CD4-positive, alpha-beta T cell treated with Interferon gamma for 1 hour (primary cell): ENCODE data around the gene EXOC2.
"Not testable (repeated sequence)": the region's sequence is repeated elsewhere in the genome, so short reads cannot be mapped to it uniquely, and the experiment has no call there.

ENCODE experiments used
- DNase-seq: peaks from one replicate; pipeline ENCODE4 v3.0.0-alpha.2; 2020

EXOC2 gene

DNA sequence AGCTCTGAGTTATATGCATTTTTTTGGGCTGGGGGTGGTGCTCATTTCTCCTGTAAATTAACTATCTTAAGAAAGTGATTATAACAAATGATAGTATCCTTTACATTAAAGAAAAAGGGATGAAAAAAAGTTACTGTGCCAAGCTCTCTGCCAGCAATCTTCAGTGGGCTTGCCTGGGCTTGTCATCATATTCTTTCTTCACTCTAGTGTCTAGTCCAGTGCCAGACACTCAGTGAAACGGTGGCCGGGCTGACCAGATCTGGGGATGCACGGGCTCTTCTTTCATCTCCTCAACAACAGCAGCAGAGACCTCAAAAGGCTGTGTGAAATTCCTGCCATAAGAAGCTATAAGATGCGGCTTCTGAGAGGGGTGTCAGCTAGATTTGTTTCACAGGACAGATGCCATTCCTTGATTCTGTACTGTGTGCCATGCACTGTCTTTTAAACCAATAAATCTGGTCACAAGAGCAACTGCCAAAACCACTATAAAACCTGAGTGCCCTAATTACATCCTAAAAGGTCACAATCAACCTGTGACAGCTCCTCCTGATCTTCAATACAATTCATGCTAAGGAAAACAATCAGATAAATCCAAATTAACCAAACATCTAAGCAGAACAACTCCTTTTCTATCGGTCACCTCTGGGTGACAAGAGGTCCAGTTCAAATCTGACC is 12.1 kb downstream of the EXOC2 start:
- no peak for DNase-seq

DNA sequence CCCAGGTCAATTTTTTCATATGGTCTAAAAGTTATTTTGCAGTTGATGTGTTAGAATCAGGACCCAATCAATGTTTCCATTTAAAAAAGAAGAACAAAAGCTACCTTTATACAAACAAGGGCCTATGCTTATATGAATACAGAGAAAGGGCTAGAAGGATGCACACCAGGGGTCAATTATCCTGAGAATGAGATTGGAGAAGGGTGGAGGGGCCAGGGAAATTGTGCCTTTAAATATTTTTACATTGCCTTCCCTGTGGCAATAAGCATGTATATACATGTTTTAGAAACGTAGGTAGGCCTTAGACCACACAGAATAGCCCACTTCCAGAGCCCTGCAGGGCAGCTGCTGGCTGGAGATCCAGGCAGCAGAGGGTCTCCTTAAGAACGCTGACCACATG is 12.7 kb downstream of the EXOC2 start:
- DNase-seq: no peak

DNA sequence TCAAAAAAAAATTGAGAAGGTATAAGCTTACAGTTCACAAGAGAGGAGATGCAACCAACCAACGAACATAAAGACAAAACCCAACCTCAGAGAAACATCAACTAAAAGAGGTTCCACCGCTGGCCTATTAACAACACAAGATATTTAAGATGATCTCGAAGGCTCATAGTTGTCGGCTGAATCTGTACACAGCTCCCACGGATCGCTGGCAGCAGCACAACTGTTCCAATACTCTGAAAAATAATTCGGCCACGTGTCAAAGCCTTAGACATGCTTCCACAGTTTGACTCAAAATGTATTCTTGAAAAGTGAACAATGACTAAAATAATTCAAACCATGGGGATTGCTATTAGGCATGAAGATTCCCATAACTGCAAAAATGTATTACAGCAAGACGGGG is 13.7 kb downstream of the EXOC2 start:
- no peak for DNase-seq

DNA sequence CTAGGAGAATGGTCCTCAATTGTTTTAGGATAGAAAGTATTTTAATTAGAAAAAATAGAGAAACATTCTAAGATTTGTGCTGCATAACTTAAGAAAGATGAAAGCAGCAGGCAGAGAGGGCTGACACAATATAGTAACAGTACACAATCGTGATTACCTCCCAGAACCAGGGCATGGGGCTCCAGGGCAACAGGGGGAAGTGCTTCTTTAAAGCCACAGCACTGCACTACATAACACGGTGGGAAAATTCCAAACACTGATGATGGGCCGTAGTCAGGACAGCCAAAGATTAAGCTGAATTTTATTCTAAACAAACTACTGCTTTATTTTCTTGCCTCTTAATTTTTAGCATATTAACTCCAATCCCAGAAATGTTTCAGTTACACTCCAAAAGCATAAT is 14.4 kb downstream of the EXOC2 start:
- no peak for DNase-seq

DNA sequence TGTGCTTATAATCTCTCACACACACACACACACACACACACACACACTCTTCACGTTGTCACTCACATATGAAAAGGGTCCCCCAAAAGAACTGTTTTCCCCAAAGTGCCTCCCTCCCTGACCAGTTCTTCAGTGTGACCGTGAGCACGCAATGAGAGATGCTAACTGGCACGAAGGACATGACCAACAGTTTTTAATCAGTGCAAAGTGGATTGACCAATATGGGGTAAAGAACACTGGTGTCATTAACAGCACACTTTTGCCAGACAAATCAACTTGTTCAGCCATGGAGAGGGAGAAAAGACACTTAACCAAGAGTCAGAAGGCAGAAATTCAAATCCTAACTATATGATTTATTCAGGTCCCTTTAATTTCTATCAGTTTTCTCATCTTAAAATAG is 15.0 kb downstream of the EXOC2 start:
- no peak for DNase-seq

DNA sequence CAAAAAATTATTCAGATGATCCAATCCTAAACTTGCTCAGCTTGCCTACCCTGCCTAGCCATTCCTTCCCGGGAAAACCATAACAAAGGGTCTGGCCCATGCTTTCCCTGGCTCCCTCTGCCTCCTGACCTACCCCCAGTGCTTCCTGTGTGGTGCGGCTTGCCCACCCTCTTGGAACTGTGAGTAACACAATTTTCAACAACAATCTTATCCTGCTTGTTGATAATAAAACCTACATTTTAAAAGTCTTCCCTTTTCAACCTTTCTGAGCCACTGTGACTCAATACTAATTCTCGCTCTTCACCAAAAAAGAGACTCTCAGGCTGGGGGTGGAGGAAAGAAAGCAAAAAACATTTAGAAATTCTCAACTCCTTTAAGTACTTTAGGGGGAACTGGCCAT is 18.0 kb downstream of the EXOC2 start:
- no peak for DNase-seq

DNA sequence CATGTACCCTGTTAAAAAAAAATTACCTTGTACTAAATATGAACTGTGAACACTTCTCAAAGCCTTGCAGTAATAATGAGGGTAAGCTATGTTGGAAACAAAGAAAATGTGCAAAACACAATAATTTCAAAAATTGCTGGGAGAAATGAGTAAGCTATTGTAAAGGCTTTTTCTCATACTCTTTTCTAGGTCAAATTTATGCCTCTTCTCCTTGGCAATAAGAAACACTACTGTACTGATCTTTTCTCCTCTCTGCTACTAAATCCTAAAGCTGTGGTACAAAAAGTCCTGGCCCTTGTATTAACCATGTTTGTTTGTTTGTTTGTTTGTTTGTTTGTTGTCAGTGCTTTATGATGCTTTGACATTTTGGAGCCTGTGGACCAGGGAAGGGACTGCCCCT is 18.5 kb downstream of the EXOC2 start:
- DNase-seq: no peak

DNA sequence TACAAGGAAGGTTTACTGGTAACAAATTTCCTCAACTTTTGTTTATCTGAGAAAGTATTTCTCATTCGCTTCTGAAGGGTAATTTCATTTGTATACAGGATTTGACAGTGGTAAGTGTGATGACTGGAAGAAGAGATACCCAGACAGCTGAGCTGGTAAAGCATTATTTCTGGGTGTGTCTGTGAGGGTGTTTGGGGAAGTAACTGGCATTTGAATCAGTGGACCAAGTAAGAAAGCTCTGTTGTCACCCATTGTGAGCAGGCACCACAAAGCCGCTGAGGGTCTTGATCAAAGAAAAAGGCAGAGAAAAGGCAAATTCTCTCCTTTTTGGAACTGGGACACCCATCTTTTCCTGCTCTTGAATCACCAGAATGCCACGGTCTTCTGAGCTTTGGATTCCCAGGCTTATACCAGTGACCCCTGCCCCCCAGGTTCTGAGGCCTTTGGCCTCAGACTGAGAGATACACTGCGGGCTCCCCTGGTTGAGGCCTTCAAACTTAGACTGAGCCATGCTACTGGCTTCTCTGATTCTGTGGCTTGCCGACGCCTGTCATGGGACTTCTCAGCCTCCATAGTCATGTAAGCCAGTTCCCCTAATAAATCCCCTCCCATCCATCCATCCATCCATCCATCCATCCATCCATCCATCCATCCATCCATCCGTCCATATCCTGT is 25.5 kb downstream of the EXOC2 start:
- no peak for DNase-seq

DNA sequence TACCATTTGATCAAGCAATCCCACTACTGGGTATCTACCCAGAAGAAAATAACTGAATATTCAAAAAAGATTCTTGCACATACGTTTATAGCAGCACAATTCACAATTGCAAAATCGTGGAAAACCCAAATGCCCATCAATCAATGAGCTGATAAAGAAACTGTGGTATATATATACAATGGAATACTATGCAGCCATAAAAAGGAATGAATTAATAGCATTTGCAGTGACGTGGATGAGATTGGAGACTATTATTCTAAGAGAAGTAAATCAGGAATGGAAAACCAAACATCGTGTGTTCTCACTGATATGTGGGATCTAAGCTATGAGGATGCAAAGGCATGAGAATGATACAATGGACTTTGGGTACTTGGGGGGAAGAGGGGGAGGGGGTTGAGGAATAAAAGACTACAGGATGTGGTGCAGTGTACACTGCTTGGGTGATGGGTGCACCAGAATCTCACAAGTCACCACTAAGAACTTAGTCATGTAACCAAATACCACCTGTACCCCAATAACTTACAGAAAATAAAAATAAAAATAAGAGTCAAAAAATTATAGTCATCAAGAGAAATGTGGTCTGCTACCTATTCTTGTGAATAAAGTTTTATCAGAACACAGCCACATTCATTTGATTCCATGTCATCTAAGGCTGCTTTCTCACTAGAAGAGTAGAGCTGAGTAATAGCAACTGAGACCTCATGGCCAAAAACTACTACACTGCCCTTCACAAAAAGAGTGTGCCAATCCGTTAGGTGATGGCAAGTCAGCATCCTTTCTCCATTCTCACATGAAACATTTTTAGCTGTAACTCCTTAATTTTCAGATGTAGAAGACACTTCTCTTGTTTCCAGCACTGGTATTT is 27.3 kb downstream of the EXOC2 start:
- no peak for DNase-seq

DNA sequence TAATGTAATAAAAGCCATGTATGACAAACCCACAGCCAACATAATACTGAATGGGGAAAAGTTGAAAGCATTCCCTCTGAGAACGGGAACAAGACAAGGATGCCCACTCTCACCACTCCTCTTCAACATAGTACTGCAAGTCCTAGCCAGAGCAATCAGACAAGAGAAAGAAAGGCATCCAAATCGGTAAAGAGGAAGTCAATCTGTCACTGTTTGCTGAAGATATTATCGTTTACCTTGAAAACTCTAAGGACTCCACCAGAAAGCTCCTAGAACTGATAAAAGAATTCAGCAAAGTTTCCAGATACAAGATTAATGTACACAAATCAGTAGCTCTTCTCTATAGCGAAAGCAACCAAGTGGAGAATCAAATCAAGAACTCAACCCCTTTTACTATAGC is 29.2 kb downstream of the EXOC2 start:
- DNase-seq: not testable (repeated sequence)

DNA sequence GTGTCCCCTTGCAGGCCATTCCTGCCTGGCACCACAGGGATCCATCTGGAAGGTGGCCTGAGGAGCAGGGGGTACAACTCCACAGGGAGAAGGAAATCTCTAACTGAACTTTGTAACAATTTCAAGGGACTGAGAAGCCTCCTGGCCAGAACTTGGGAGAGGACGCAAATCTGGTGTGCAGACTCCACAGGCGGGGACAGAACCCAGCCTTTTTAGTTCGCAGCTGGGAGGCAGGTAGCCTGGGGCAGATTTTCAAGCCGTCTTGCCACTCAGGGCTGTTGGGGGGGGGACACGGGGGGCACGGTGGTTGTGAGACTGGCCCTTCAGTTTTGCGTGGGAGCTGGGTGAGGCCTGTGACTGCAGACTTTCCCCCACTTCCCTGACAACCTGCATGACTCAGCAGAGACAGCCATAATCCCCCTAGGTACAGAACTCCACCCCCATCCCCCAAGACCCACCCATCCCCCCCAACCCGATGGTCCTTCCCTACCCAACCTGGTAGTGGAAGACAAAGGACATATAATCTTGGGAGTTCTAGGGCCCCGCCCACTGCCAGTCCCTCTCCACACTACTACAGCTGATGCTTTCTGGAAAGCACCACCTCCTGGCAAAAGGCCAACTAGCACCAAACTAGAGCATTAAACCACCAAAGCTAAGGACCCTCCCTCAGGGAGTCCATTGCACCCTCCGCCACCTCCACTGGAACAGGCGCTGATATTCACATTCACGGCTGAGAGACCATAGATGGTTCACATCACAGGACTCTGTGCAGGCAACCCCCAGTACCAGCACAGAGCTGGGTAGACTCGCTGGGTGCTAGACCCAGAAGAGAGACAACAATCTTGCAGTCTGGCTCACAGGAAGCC is 33.0 kb downstream of the EXOC2 start:
- DNase-seq: no peak

DNA sequence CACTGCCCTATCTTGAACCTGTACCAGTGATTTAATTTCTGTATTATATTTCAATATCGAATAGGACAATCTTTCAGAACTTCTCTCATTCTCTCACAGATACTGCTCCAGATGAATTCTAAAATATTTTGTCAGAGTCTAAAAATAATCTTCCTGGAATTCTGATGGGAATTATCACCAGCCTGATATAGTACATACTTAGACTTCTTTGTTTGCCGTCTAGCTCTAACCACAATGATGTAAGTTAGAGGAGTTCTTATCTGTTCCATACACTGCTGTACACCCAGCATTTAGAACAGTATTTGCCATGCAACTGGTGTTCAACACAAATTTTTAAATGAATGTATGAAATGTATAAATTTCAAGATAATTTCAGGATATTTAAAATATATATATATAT is 34.7 kb downstream of the EXOC2 start:
- DNase-seq: no peak

DNA sequence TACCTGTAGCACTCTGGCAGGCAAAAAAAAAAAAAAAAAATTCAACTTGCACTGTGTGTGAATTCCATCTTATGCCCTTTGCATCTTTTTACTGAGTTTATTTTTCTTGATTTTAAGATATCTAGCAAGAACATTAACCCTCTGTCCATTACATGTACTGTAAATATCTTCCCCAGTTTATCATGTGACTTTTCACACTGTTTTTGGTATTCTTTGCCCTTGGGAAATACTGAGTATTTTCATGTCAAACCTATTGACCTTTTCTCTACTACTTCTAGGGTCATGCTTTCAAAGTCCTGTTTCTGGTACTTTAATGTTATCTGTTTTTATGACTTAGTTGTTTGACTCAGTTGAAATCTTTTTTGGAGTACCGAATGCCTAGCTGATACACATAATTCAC is 35.2 kb downstream of the EXOC2 start:
- no peak for DNase-seq

DNA sequence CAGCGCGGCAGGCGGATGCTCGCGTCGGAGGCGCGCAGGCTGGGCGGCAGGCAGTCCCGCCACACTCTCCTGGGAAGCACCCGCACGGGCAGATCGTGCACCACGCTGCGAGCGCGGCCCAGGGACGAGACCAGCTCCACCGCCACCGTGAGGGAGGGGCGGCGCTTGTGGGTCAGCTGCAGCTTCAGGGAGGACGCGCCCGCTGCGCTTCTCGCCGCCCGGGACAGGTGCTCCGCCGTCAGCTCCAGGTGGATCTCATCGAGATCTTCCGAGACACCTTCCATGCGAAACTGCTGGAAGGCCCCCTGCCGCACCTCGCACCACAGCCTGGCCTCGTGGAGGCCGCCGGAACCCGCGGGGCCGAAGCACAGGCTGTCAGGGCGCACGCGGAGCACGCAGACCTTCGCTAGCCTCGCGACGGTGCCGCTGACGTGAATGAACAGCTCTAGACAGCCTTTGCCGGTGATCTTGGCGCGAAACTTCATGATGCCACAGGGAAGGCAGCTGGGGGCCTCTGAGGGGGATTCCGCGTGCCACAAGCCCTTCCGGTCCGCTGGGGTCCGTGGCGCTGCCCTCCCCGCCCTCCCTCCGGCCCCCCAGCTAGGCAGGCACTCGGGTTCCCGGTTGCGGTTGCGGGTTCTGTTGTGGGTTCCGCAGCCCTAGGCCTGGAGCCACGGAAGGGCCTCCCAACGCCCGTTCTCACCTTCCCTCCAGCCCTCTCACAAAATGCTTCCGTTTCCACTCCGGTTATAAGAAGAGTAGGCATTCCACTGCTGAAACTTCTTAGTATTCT is 36.3 kb downstream of the EXOC2 start, which contains the start of gene HUS1B:
Gene HUS1B, minus strand, starts transcription at position 641 of the 793 bp plus-strand sequence. Its CDS starts 156 bp downstream, at position 485.
- DNase-seq: no peak

DNA sequence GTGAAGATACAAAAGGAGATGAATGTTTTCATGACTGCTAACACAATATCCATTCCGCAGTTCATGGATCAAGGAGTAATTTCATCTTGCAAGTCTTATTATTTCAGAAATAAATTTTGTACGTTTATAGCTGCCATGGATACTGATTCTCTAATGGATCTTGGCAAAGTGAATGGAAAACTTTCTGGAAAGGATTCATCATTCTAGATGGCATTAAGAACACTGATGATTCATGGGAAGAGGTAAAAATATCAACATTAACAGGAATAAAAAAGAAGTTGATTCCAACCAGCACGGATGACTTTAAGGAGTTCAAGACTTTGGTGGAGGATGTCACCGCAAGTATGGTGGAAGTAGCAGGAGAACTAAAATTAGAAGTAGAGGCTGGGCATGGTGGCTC is 38.8 kb downstream of the EXOC2 start:
- no peak for DNase-seq

DNA sequence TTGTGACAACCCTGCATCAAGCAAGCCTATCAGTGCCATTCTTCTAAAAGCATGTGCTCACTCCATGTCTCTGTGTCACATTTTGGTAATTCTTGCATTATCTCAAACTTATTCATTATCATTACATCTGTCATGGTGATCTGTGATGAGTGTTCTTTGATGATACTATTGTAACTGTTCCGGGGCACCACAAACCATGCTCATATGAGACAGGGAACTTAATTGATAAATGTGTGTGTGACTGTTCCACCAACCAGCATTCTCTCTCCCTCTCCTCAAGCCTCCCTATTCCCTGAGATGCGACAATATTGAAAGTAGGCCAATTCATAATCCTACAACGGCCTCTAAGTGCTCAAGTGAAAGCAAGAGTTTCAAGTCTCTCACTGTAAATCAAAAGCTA is 40.1 kb downstream of the EXOC2 start:
- DNase-seq: no peak

DNA sequence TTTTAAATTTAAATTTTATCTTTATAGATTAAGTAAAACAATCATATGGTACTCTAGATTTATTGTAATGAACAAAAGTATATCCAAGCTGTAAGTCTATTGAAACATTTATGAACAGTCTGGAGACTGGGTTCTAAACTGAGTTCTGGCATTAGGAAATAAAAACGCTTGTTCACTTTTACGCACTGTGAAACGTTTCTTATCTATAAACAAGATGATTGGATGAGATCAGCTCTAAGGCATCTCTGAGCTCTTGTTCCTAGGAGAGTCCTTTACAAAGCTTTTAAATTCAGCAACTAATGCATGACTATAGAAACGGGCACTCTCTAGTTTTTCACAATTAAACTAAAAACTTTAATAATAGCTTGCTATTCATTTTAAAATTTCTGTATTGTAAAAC is 42.8 kb downstream of the EXOC2 start:
- no peak for DNase-seq

DNA sequence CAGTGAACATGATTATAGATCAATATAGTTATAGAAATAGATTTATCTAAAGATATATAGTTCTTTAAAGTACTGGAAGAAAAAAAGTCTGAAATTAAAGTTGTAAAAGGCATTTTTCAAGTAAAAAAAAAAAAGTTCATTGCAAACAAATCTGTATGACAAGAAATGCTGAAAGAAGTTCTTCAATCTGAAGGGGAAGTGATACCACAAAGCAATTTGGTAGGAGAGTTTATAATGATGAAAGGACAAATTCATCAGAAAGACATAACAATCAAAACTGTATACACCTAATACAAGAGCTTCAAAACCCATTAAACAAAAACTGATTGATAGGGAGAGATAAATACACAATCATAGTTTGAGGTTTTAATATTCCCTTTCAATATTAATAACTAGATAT is 50.1 kb downstream of the EXOC2 start:
- no peak for DNase-seq

DNA sequence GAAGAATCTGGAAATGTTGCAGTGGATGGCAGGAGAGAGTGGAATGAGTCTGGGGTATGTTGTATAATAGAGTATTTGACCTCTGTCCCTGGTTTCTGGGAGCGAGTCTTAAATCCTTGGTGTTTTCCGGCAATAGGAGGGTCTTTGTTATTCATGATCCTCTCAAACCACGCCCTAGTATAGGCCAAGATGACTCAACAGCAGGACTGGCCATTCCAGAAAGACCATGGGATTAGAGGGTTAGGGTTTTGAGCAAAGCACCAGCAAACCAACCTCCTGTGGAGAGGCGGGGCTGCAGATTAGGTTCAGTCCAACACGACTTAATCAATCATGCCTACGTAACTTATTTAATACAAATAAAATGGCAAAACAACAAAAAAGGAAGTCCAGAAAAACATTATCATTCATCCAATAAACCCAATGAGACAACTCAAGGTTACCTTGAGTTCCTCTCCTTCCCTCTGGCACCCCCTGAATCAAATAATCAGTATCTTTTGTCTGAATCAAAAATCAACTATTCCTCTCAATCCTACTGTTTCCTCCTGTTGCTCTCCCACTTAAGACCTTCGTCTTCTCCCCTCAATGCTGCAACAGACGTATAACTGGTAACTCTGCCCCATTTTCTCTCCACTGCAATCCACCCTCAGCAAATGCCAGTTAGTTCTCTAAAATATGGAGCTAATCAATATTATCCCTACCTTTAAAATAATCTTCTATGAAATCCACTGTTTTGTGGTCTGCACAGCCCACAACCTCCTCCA is 51.5 kb downstream of the EXOC2 start:
- DNase-seq: no peak

DNA sequence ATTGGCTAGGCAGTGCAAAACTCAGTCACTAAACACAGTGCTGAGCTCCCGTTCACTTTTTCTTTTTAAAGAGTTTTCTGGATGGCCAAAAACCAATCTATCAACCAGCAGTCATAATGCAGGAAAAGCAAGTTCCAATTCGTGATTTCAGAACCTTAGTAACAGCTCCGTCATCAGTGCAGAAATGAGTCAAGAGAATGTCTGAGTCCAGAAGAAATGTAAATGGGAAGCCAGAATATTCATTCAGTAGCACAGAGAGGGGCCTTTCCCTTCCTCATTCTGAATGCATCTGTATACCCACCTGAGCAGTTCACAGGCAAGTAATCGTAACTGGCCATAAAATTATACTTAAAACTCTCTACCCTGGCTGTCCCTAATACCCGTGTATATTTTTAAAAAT is 56.5 kb downstream of the EXOC2 start:
- DNase-seq: no peak

DNA sequence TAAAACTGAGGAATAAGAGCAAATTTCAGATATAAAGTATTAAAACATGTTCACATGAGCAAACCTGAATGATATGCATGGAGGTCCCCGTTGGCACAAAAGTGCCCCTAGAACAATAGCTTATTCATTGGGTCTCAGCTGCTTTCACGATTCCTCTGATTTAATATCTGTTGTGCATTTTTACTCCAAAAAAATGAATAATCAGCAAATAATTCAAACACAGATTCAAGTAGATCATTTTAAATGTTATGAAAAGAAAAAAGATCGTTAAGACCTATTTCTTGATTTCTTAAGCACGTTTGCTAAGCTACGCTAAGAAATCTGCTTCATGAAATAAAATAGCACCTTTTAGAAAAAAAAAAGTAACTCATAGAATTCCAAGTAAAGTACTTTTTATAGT is 57.7 kb downstream of the EXOC2 start:
- DNase-seq: no peak
